ENCODE data around the gene NTRK2.

NTRK2 gene

GRCh38 chr9:84866396-84867175 lies 197.1 kb downstream of the NTRK2 start:
- TF ChIP-seq CTCF (tag by site-specific recombination; IDR thresholded peaks at IDR 0.05): no peak
- H3K4me3 ChIP-seq (ENCODE audit: low read depth, low read length): no peak overlapping the region
- CTCF ChIA-PET: interaction anchor here (0.5 to 0.9 kb wide), 3 partner anchors 25 to 469 kb away, joined by 3 to 6 read pairs (median 3); no protein-coding TSS in a partner anchor
- no peak overlapping the region for H3K27ac ChIP-seq (ENCODE audit: extremely low read depth, low read depth, low read length)
- no peaks in the 10 kb centered on the region for H3K36me3 ChIP-seq (ENCODE audit: control insufficient read depth in 2 of 2, insufficient read depth in 1 of 2, low read length in 2 of 2)
- POLR2A ChIA-PET: no interaction called here
- no peaks in the 10 kb centered on the region; the same call in 1 of the 2 replicates for H3K4me1 ChIP-seq (ENCODE audit: control insufficient read depth, insufficient read depth, low read length)
- H3K9me3 ChIP-seq (ENCODE audit: control insufficient read depth, insufficient read depth, low read depth, low read length): no peaks in the 10 kb centered on the region

- Histone ChIP-seq H3K36me3 (ENCODE audit: control insufficient read depth in 2 of 2, insufficient read depth in 1 of 2, low read length in 2 of 2) (no peaks in the 10 kb centered on the region), H3K9me3 (ENCODE audit: control insufficient read depth, insufficient read depth, low read depth, low read length) (no peaks in the 10 kb centered on the region), H3K4me1 (ENCODE audit: control insufficient read depth, insufficient read depth, low read length) (no peaks in the 10 kb centered on the region; the same call in 1 of the 2 replicates), H3K27ac (ENCODE audit: extremely low read depth, low read depth, low read length) (no peak overlapping the region), H3K4me3 (ENCODE audit: low read depth, low read length) (no peak overlapping the region)
- ChIA-PET CTCF (interaction anchor here (0.5 to 0.6 kb wide), 2 partner anchors 17 to 469 kb away, joined by 3 to 6 read pairs; no protein-coding TSS in a partner anchor), POLR2A (no interaction called here)
- no peak for TF ChIP-seq PATZ1 (tag by site-specific recombination; IDR thresholded peaks at IDR 0.05)
- no peak for TF ChIP-seq ZBTB20 (tag by site-specific recombination; IDR thresholded peaks at IDR 0.05)
- no peak for TF ChIP-seq ZSCAN18 (tag by site-specific recombination; IDR thresholded peaks at IDR 0.05)
- TF ChIP-seq KLF10 (tag by site-specific recombination; IDR thresholded peaks at IDR 0.05): no peak
- no peak for TF ChIP-seq ZNF677 (tag by site-specific recombination; IDR thresholded peaks at IDR 0.05)
- no peak for TF ChIP-seq ATF2 (tag by site-specific recombination; IDR thresholded peaks at IDR 0.05; ENCODE audit: low read depth)
- TF ChIP-seq ZNF16 (tag by site-specific recombination; IDR thresholded peaks at IDR 0.05; ENCODE audit: low read depth): no peak
- TF ChIP-seq ZSCAN16 (tag by site-specific recombination; IDR thresholded peaks at IDR 0.05): no peak
- no peak for TF ChIP-seq ZNF223 (tag by site-specific recombination; IDR thresholded peaks at IDR 0.05)
- TF ChIP-seq ZBTB11 (tag by site-specific recombination; conservative IDR thresholded peaks at IDR 0.05; ENCODE audit: low read depth): no peak
- no peak for TF ChIP-seq ZEB2 (tag by site-specific recombination; IDR thresholded peaks at IDR 0.05)
- no peak for TF ChIP-seq ZBTB10 (tag by site-specific recombination; IDR thresholded peaks at IDR 0.05)
- no peak for TF ChIP-seq ZNF324 (tag by site-specific recombination; IDR thresholded peaks at IDR 0.05)
- no peak for TF ChIP-seq ZNF423 (tag by site-specific recombination; IDR thresholded peaks at IDR 0.05)
- no peak for TF ChIP-seq ZNF664 (tag by site-specific recombination; IDR thresholded peaks at IDR 0.05)
- no peak for TF ChIP-seq ZNF529 (tag by site-specific recombination; IDR thresholded peaks at IDR 0.05; ENCODE audit: insufficient replicate concordance)
- TF ChIP-seq BCL11B (tag by site-specific recombination; IDR thresholded peaks at IDR 0.05; ENCODE audit: low read depth): no peak
- TF ChIP-seq ZNF792 (tag by site-specific recombination; IDR thresholded peaks at IDR 0.05): no peak
- TF ChIP-seq GLI2 (tag by site-specific recombination; IDR thresholded peaks at IDR 0.05; ENCODE audit: borderline replicate concordance, low read depth): no peak
Observed at GRCh38 chr9:84867186-84867585, 197.7 kb downstream of the NTRK2 start.

Data from HEK293 (cell line).